ENCODE results near the gene GPRC6A.
A peak's percentile ranks its signal among the peaks of the same experiment; 100 is the strongest.

Gene GPRC6A

DNA sequence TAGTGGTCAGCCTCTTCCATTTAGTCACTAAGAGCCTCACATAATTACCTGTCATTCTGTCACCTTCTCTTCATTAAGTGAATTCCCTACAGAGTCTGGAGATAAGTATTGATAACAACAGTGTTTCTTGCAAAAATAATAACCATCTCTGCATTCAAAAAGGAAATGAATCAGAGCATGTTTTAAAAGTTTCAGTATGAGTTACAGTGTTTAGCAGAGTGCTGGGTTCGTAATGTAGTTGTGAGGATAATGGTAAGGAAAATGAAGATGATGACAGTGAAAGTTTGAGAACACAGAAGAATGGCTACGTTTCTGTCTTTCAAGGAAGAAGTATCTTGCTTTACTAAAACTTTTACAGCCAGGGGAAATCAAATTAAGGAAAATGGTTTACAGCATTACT is 31.3 kb downstream of the GPRC6A start:
- H3K4me3 ChIP-seq (IDR thresholded peaks at IDR 0.05; ENCODE audit: insufficient read depth, low read depth, low read length): no peak overlapping the region
- no peaks in the 10 kb centered on the region for H3K27me3 ChIP-seq (ENCODE audit: insufficient read depth, low read depth)
- H3K9ac ChIP-seq: no peak overlapping the region
- H3K36me3 ChIP-seq (ENCODE audit: insufficient read depth): no peaks in the 10 kb centered on the region
- no peaks in the 10 kb centered on the region for H3K4me1 ChIP-seq (ENCODE audit: low read depth, poor library complexity, severe bottlenecking)
- no peaks in the 10 kb centered on the region for H4K20me1 ChIP-seq (ENCODE audit: insufficient read depth)
- TF ChIP-seq CTCF (conservative IDR thresholded peaks at IDR 0.05; ENCODE audit: low read depth, low read length): no peak
- H3K79me2 ChIP-seq (ENCODE audit: insufficient read depth, low read depth): no peaks in the 10 kb centered on the region
- no peak overlapping the region for H3K27ac ChIP-seq
- no peak overlapping the region for H2AFZ ChIP-seq (ENCODE audit: low read depth)
- H3K4me2 ChIP-seq: no peak overlapping the region

- H3K27me3 ChIP-seq (ENCODE audit: insufficient read depth, low read depth): no peaks in the 10 kb centered on the region
- H3K4me3 ChIP-seq (IDR thresholded peaks at IDR 0.05; ENCODE audit: insufficient read depth, low read depth, low read length): no peak overlapping the region
- no peaks in the 10 kb centered on the region for H3K36me3 ChIP-seq (ENCODE audit: insufficient read depth)
- no peaks in the 10 kb centered on the region for H3K79me2 ChIP-seq (ENCODE audit: insufficient read depth, low read depth)
- H3K27ac ChIP-seq: no peak overlapping the region
- H3K4me1 ChIP-seq (ENCODE audit: low read depth, poor library complexity, severe bottlenecking): no peaks in the 10 kb centered on the region
- TF ChIP-seq CTCF (conservative IDR thresholded peaks at IDR 0.05; ENCODE audit: low read depth, low read length): no peak
- H2AFZ ChIP-seq (ENCODE audit: low read depth): no peak overlapping the region
- H3K9ac ChIP-seq: no peak overlapping the region
- no peak overlapping the region for H3K4me2 ChIP-seq
- no peaks in the 10 kb centered on the region for H4K20me1 ChIP-seq (ENCODE audit: insufficient read depth)
Measured at GRCh38 chr6:116793224-116793623, 35.7 kb downstream of the GPRC6A start.

- Histone ChIP-seq H4K20me1 (ENCODE audit: insufficient read depth) (no peaks in the 10 kb centered on the region), H3K79me2 (ENCODE audit: insufficient read depth, low read depth) (no peaks in the 10 kb centered on the region), H3K9ac (no peak overlapping the region), H3K27me3 (ENCODE audit: insufficient read depth, low read depth) (no peaks in the 10 kb centered on the region), H3K36me3 (ENCODE audit: insufficient read depth) (no peaks in the 10 kb centered on the region), H2AFZ (ENCODE audit: low read depth) (no peak overlapping the region), H3K27ac (no peak overlapping the region), H3K4me1 (ENCODE audit: low read depth, poor library complexity, severe bottlenecking) (no peaks in the 10 kb centered on the region), H3K4me2 (no peak overlapping the region), H3K4me3 (IDR thresholded peaks at IDR 0.05; ENCODE audit: insufficient read depth, low read depth, low read length) (no peak overlapping the region)
- no peak for TF ChIP-seq CTCF (conservative IDR thresholded peaks at IDR 0.05; ENCODE audit: low read depth, low read length)
Measured at GRCh38 chr6:116783852-116784251, 45.0 kb downstream of the GPRC6A start.

- Histone ChIP-seq H3K4me2 (no peak overlapping the region), H3K4me1 (ENCODE audit: low read depth, poor library complexity, severe bottlenecking) (no peaks in the 10 kb centered on the region), H2AFZ (ENCODE audit: low read depth) (no peak overlapping the region), H3K36me3 (ENCODE audit: insufficient read depth) (no peaks in the 10 kb centered on the region), H3K79me2 (ENCODE audit: insufficient read depth, low read depth) (no peaks in the 10 kb centered on the region), H3K4me3 (IDR thresholded peaks at IDR 0.05; ENCODE audit: insufficient read depth, low read depth, low read length) (no peak overlapping the region), H3K9ac (no peak overlapping the region), H3K27ac (no peak overlapping the region), H4K20me1 (ENCODE audit: insufficient read depth) (no peaks in the 10 kb centered on the region), H3K27me3 (ENCODE audit: insufficient read depth, low read depth) (no peaks in the 10 kb centered on the region)
- TF ChIP-seq CTCF (conservative IDR thresholded peaks at IDR 0.05; ENCODE audit: low read depth, low read length): peak; percentile 61
Measured at GRCh38 chr6:116779573-116780164, 49.2 kb downstream of the GPRC6A start.

All from KMS-11 (cell line).